HG03439 (cell line): ENCODE measurements around the gene GALNT1.

Experiments
- ATAC-seq: cut with Tn5 transposase; IDR thresholded peaks from one replicate; pipeline ENCODE4 v1.9.1; 2021; ENCODE audit warnings: mild to moderate bottlenecking, moderate library complexity; ENCODE audit not compliant: unreplicated experiment

GALNT1 gene

DNA sequence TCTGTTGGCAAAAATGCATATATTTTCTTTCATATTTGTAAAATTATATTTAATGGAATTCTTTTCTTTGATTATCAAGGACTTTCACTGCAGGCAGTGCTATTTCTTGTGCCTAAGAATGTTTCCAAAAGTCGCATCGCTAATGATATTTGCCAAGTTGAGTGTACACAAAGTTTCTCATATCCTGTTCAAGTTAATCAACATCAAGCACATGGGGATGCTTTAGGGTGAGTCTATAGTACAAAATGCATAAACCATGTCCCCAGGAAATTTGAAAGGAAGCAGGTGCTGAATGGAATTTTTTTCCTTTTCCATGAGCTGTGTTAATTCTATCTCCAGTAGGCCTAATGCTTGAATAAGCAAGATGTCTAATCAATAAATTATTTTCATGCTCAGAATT, 129.7 kb downstream of the GALNT1 start:
- ATAC-seq, result no peak

DNA sequence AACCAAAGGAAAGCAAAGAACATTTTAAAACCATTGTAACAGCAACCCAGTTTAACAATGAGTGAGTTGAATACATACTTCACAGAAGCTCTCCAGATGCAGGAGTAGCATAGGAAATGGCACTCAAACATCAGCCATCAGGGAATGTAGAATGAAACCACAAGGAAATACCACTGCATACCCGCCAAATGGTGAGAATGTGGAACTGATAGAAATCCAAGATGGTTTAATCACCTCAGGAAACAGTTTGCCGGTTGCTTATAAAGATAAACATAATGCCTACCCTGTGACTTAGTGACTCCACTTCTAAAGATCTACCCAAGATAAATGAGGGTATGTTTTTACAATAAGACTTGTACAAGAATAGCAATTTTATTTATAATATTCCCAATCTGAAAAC, 132.0 kb downstream of the GALNT1 start:
- no peak for ATAC-seq

DNA sequence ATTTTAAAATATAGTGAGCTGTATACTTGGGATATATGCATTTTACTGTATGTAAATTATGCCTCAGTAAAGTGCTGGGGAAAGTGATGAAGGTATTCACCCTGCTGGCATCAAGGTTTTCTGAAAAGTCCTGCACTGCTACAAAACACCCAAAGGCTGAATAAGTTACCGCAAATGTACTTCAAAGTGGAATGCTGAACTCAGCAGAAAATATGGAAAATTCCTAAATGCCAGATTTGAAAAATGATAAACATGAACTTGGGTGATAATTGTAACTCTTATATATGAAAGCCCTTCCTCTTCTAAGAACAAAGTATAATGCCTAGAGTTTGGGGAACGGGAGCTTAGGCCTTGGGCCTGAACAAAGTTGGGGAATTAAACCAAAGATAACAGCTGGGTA, 133.0 kb downstream of the GALNT1 start:
- ATAC-seq, result no peak

DNA sequence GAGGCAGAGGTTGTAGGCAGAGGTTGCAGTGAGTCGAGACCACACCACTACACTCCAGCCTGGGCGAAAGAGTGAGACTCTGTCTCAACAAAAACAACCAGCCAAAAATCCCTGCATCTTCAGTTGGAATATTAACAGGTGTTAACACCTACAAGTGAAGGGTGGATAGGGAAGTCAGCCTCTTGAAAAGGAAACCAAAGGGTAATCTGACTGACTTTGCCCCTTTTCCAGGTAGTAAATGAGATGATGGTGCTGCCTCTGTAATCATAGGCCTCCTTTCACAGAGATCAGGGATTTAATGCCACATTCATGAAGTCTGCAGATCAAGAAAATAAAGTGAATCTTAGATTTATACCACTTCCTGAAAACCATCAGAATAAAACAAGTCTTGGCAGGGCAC, 133.6 kb downstream of the GALNT1 start:
- no peak for ATAC-seq

DNA sequence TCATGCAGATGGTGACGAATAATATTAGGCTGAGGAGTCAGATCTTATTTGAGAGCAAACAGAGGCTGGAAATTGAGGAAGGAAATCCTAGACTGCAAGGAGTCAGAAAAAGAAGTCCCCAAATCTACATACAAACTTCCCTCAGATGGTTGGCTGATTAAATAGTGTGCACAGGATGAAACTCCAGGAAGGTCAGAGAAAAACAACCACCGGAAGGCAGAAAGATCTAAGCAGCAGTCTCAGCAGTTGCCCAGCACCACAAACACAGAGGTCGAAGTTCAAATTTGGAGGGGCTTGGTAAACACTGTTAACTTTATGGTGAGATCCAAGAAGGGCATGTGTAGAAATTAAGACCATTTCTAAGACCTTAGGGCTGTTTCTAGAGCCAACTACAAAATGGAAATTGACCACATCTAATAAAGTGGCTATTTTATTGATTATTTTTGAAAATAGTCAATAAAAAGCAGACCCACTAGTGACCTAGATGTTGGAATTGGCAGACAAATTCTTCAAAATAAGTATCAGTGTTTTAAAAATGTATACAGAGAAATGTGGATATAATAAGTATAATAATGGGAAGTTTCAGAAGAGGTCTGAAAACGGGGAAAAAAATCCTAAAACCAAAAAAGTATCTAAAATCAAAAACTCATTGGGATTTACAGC, 134.8 kb downstream of the GALNT1 start:
- ATAC-seq, result no peak

DNA sequence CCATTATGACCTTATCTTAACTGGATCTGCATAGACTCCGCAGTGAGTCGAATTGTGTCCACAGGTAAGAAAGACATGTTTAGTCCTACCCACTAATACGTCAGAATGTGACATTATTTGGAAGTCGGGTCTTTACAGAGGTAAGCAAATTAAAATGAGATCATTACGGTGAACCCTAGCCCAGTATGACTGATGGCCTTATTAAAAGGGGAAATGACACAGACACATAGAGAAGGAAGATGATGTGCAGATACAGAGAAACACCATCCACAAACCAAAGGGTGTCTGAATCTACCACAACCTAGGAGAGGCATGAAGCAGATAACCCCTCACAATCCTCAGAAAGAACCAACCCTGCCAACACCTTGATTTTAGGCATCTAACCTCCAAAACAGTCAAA, 135.6 kb downstream of the GALNT1 start:
- no peak for ATAC-seq

DNA sequence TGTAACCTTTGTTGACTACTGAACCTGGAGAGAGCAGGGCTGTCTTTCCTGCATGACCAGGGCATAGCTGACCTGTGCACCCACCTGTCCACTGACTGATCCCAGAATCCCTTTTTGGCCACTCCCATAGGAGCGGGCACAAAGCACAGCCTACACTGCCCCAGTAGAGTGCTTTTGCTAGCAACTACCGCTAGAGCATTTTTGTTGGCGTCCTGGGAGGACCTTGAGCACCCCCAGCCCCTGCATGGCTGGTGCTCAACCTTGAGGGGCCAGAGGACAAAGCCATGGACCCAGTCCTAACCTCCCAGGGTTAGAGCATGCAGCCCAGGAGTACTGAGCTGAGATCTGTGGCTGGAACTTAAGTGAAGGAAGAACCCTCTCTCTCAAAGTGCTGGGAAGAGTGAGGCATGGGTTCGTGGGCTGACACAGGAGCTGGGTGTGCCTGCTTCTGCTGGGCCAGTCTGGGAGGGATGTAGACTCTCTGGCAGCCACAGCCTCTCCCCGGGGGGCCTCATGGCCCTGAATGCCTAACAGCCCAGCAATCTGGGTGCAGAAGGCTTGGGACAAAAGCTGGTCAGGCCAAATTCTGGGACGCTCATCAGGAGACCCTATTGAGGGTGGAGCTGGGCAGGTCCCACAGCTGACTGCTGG, 140.0 kb downstream of the GALNT1 start:
- no peak for ATAC-seq

DNA sequence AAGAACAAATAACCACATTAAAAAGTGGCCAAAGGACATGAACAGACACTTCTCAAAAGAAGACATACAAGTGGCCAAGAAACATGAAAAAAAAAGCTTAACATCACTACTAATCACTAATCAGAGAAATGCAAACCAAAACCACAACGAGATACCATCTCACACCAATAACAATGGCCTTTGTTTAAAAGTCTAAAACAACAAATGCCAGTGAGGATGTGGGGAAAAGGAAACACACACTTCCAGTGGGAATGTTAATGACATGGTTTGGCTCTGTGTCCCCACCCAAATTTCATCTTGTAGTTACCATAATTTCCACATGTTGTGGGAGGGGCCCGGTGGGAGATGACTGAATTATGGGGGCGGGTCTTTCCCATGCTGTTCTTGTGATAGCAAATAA, 147.1 kb downstream of the GALNT1 start:
- no peak for ATAC-seq

DNA sequence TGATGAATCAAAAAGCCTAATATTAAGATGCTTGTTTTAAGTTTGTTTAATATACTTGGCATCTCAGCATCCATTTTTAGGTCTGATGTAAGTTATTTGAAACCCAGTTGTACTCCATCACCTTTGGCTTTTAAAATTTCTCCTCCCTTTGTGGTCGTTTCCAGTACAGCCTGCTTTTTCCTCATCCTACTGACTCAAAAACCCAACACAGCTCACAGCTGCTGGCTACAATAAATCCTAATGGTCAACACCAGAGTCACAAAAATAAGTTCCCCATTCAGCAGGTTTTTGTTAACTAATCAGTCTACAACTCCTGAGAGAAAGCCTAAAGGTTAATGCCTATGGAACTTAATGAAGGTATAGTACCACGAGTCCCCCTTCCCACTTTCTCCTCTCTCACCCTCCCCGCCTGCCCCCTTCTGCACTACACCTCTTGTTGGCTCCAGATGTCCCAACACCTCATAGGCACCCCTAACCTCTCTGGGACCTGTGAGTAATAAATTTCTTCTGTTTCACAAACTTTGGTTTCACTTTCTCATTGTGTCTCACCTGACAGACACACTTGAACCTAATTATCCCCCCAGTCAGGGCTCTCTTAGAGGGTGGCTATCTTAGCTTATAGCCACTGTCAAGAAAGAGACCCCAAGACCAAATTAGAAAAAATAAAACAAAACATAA, 148.6 kb downstream of the GALNT1 start:
- ATAC-seq, result no peak

DNA sequence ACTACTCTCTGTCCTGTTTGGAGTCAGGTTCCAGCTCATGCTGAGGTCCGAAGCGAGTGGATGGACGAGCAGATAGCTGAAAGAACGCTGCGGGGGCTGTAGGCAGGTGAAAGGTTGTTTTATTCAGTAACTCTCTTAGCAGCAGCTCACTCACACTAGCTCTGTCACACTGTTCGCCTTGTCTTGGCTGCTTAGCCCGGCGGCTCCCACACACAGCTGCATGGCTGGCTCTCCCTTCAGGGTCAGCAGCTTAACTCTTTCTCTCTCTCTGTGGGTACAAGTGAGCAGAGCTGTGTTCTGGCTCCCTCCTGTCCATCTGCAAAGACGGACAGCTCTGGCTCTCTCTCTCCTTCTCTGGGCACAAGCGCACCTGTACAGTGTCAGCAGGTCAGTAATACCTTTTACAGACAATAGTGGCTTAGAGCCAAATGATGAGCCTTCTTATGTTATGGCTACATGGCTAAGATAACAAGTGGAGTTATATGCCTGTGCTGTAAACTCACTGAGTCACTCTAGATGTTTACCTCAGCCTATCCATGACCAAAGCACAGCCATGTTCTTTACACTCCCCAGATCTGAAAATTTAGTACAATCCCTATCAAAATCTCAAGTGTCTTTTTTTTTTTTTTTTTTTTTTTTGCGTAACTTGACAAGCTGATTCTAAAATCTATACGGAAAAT, 149.3 kb downstream of the GALNT1 start:
- ATAC-seq, result no peak

DNA sequence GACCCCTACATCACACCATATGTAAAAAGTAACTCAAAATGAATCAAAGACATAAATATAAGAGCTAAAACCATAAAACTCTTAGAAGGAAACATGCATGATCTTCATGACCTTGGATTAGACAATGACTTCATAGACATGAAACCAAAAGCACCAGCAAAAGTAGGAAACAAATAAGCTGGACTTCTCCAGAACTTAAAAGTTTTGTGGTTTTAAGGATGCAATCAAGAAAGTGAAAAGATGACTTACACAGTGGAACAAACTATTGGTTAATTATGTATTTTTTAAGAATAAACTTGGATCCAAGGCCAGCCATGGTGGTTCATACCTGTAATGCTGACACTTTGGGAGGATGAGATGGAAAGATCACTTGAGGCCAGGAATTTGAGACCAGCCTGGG, 150.2 kb downstream of the GALNT1 start:
- ATAC-seq, result no peak

DNA sequence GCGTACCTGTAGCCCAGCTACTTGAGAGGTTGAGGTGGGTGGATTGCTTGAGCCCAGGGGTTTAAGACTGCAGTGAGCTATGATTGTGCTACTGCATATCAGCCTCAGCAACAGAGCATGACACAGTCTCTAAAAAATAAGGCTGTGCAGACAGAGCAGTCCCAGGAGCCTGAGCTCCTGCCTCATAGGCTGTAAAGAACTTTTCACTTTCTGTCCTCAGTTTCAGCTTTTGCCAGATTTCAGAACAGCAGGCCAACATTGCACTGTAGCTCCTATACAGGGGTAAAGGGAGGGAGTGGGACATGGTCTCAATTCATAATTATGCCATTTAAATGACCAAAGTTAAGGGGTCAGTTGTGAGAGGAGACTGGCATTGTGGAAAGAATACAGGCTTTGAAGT, 150.6 kb downstream of the GALNT1 start:
- ATAC-seq, result no peak

DNA sequence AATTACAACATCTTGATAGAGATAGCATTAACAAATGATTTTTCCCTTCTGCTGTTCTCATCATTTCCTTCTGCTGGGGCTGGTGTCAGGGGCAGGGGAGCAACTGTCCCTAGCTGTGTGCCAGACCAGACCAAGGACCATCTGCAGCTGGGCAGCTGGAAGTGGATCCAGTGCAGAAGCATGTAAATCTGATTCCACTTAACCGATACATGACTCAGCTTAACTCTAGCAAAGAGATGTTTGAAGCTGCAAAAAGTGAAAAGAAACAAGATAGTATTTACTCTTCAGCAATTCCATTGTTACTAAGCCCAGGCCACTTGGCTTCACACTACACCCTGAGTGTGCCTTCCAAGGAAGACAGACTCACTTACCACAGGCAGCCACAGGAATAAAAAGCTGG, 151.1 kb downstream of the GALNT1 start:
- no peak for ATAC-seq

DNA sequence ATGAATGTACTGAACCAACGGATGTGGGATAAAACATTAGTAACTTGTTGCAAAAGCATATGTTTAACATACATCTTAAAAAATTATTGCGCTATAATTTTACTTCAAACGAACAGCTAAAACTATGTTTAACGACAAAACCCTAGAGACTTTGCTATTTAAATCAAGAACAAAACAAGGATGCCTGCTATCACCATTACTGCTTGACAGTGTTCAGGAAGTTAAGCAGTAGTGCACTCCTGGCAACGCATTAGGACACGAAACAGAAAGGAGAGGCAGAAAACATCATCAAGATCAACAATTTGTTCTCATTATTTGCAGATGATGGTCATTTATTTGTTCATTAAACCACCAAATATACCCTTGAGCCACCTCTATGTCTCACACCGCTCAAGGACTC, 151.9 kb downstream of the GALNT1 start:
- no peak for ATAC-seq

DNA sequence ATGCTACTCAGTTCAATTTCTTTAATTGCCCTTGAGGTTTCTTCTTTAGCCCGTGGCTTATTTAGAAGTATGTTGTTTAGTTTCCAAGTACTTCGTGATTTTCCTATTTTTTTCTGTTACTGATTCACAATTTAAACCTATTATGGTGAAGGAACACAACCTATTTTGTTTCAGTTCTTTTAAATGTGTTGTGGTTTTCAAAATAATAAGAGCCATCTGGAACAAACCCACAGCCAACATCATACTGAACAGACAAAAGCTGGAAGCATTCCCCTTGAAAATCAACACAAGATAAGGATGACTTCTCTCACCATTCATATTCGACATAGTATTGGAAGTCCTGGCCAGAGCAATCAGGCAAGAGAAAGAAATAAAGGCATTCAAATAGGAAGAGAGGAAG, 155.2 kb downstream of the GALNT1 start:
- no peak for ATAC-seq

DNA sequence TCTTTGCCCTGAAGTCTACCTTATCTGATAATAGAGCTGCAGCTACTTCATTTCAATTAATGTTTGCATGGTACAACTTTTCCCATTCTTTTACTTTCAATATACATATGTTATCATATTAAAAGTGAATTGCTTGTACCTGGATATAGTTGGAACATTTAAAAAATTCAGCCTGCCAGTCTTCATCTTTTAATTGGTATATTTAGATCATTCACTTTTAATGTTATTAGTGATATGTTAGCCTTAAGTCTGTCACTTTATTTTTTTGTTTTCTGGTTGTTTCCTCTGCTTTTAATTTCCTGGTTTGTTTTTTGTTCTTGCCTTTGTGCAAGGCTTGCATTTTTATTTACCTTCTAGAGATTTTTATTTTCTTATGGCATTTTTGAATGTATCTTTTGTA, 158.2 kb downstream of the GALNT1 start:
- no peak for ATAC-seq

DNA sequence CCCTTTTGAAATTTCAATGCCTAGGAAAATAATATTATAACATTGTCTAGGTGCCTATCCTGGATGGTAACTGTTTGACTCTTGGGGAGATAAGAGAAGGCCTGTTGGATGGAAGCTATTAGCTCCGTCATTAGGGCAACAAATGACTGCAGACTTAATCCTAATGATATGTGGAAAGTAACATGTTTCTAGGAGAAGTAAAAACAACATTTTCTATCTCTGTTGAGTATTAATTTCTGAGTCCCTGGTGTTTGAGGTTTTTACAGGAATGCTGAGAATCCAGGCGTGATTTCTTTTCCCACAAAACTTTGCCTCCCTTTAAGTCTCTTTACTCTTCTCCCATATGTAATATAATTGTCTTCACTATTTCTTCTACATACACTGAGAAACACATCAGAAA, 159.1 kb downstream of the GALNT1 start:
- no peak for ATAC-seq

DNA sequence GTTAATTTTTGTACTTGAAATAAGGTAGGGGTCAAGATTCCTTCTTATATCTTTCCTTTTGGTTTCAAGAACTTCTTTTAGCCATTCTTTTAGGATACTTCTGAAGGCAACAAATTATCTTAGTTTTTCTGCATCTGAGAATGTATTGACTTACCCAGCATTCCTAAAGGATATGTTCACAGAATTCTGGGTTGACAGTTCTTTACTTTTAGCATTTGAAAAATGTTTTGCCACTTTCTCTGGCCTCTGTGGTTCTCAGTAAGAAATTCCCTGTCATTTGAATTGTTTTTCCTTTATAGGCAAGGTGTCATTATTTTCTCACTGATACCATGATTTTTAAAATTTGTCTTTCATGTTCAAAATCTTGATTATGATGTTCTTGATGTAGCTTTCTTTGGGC, 162.4 kb downstream of the GALNT1 start:
- ATAC-seq, result no peak

DNA sequence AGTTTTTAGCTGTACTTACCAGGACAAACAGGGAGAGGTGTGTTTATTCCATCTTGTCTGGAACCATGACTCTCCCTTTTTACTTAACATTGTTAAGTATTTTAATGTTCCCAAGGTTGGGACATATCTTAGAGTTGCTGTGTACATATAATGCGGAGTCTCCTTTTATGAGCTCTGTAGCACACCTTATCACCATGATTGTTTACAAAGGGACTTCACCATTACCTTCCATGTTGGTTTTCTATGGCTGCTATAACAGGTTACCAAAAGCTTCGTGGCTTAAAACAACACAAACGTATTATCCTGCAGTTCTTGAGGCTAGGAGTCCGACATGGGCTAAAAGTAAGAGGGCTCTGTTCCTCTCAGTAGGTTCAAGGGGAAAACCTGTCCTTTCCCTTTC, 164.3 kb downstream of the GALNT1 start:
- no peak for ATAC-seq

DNA sequence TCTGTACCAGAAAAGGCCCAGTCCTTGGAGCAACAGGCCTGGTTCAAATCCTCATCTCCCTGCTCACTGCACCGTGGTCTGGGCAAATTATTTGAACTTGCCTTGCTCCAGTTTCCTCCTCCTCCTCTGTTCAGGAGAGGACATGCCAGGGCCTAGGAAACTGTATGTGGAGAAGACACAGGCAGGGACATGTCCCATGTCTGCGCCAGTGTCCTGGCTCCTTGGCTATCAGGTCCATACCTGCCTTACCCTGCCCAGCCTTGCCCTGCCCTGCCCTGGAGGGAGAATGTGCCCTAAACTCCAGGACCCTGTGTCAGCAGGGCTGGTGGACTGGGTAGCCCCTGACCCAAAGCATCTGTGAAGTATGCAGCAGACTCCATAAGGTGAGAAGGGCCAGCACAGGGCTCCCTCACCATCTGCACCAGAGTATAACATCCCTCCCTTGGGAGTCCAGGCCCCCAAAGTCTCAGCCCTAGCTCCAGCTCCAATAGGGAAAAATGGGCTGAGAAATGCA, 165.3 kb downstream of the GALNT1 start:
- no peak for ATAC-seq

DNA sequence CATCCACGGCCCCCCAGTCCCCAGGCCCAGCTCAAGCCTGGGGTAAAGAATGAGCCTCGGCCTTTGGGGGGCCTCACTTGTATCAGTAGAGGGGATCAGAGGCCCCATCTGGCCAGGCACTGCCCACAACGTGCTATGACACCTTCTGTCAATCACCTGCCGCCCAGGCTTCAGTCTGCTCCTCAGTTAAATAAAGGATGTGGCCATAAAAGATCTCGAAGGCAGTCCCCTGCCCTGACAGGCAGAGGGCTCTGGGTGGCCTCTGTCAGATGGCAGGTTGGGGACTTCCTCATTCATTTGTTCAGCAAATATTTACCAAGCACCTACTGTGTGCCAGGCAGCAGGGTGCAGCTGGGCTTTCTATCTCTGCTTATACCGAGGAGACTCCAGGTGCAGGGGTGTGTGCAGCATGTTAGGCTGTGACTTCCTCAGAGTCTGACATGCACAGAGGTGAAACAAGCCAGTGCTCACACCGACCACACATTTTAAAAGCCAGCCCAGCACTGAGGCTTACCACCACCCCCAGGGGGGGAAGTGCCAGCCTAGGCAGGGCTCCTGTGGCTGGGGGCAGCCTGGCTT, 166.4 kb downstream of the GALNT1 start:
- ATAC-seq, result no peak
